Fibroblast of pulmonary artery (primary cell): Measurements from ENCODE around the gene TWF1.

Source experiments
- DNase-seq: peaks from one replicate; pipeline ENCODE4 v3.0.0-alpha.2; 2010; ENCODE audit warnings: low read depth
- H3K4me3 ChIP-seq: replicated peaks from 2 replicates; pipeline ENCODE4 v1.5.1; 2011; ENCODE audit warnings: low read depth, mild to moderate bottlenecking, control low read depth, low read length, moderate library complexity
- TF ChIP-seq, protein P1 (sequence below): IDR thresholded peaks from 2 replicates; pipeline ENCODE4 v1.5.1; 2011; ENCODE audit warnings: mild to moderate bottlenecking, control low read depth, low read length, inconsistent platforms; ENCODE audit errors: missing control alignments

TWF1 gene

DNA sequence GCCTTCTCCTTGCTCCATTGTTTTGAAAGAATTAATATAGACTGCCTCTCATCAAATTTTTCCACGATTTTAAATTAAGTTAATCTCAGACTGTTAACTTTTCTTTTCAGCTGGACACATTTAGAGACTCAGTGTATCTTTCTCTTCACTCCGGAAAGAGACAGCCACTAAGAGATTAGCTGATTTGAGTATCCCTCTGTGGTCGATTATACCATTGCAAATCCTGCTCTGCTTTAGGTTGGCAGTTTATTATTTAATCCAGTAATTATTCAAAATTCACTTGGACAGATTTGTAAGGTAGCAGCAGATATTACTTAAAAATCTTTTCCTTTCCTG lies 588 bp upstream of the TWF1 start:
- peak overlapping the region; percentile 93 for H3K4me3 ChIP-seq
- DNase-seq: no peak
- TF ChIP-seq, protein P1, sequence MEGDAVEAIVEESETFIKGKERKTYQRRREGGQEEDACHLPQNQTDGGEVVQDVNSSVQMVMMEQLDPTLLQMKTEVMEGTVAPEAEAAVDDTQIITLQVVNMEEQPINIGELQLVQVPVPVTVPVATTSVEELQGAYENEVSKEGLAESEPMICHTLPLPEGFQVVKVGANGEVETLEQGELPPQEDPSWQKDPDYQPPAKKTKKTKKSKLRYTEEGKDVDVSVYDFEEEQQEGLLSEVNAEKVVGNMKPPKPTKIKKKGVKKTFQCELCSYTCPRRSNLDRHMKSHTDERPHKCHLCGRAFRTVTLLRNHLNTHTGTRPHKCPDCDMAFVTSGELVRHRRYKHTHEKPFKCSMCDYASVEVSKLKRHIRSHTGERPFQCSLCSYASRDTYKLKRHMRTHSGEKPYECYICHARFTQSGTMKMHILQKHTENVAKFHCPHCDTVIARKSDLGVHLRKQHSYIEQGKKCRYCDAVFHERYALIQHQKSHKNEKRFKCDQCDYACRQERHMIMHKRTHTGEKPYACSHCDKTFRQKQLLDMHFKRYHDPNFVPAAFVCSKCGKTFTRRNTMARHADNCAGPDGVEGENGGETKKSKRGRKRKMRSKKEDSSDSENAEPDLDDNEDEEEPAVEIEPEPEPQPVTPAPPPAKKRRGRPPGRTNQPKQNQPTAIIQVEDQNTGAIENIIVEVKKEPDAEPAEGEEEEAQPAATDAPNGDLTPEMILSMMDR: no peak

DNA sequence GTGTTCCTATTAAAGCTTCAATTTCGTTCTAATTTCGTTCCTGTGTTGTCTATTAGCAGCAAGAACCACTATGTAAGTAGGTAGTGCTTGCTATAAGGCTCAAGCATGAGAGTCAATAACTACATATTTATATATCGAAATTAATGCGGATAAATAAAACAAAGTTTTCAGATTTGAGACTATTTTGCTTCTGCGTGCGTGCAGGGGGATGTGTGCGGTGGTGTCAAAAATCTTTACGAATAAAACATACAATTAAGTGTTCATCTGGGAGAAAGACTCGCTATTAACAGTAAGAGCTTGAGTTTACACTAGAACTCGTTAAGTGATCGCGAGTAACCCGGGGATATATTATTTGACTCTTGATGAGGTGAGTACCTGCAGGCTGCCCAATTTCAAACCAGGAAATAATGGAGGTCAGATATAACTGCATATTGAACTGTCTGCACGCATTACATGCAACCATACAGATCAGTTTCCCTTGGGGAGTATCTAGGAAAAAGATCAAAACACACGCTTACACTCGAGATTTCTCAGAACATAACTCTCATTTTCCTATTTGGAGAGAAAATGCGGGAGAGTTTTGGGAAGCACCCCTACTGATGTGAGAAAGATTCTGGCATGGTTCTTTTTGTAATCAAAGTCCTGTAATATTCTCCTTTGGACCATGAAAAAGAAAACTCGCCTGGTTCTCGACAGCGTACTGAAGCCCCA lies 813 bp downstream of the TWF1 start:
- TF ChIP-seq, protein P1: no peak
- H3K4me3 ChIP-seq: peak overlapping the region; percentile 93
- DNase-seq: peak; percentile 2

DNA sequence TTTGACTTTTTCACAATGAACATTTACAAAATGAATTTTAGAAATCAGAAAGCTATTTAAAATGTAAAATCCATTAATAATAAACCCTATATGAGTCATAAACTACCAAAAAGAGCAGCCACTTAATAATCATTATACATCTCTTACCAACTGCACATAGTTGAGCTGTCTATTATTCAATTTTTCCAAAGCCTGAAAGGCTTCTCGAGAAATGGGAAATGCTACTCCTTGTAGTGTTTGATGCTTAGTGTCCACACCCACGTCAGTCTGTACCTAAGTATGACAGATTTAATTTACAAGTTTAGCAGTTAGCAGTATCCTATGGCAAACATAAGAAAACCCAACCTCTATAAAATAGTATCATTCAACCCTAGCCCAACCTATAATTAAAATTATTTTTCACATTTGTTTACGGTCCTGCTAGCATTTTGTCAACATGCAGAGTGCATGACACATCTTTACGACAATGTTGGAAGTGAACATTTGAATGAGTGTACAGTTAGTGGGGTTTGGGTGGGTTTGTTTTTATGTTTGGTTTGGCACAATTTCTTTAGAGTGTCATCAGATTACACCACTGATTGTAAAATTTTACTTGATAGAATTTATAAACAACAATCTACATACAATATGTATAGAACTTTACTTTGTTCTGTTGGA lies 8.4 kb downstream of the TWF1 start:
- TF ChIP-seq, protein P1: no peak
- H3K4me3 ChIP-seq: no peak overlapping the region
- DNase-seq: no peak

DNA sequence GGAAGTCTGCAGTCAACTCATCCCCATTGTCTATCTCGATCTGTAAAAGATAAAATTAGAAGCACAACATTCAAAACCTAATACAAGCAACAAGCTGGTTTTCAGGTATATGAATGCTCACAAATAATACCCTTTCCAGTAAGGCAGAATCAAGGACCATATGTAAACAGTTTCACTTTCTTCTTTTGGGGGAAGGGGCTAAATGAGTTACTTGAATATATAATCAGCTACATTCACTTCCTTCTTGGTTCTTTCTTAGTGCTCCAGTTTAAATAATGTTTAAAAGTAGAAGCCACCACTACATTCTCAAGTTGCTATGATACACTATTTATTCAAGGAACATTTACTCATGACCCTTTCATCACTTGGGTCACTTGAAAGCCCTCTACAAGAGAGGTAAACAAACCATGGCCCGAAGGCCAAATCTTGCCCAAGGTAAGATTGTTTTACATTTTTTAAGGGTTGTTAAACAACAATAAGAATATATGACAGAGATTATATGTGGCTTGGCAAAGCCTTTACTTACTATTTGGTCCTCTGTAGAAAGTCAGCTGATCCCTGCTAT lies 10.3 kb downstream of the TWF1 start:
- H3K4me3 ChIP-seq: no peak overlapping the region
- TF ChIP-seq, protein P1: no peak
- DNase-seq: no peak

DNA sequence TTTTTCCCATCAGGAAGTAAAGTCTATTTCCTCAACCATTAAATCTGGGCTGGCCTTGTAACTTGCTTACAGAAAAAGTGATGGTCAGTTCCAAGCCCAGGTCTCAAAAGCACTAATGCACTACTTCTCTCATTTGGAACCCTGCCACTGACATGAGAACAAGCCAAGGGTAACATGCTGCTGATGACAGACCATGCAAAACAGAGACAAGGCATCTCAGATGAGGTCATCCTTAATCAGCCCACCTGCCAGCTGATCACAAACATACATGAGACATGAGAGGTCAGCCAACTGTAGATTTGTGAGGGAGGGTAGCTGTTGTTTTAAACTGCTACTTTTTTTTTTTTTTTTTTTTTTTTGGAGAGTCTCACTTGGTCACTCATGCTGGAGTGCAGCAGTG lies 16.2 kb downstream of the TWF1 start:
- TF ChIP-seq, protein P1: no peak
- DNase-seq: peak; percentile 27
- H3K4me3 ChIP-seq: no peak overlapping the region

DNA sequence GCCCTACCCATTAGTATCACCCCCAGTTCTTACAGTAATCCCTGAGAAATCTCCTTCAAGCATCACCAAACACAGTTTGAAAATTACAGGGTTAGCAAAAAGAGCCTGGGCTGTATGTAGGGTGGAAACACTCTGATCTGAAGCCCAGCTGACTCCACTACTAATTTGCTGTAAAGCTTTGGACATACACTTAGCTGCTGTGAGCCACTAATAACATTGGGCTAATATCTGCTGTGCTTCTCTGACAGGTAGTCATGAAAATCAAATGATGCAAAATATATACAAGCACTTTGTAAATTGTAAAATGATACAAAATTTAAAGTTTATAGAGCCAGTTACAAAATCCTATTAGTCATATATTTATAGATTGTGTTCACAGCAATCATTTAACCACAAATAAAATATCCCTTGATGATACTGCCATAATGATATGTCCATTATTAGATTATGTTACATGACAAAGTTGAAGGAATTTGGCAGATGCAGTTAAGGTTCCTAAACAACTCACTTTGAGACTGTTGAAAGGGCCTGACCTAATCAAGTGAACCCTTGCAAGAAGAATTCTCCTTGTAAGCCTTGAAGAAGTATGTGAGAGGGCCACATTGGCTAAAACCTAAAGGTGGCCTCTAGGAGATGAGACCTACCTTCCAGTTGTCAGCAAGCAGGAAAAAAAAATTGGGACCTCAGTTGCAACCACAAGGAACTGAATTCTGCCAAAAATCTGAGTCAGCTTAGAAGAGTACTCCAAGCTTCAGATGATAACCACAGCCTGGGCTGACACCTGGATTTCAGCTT lies 19.0 kb downstream of the TWF1 start:
- DNase-seq: no peak
- TF ChIP-seq, protein P1: no peak
- H3K4me3 ChIP-seq: no peak overlapping the region
